Cortex of kidney (tissue), 1 donor: ENCODE results near the gene HAND1.

ENCODE experiments used
- DNase-seq: peaks from one replicate; lab custom pipeline; 2025; lab: John Stamatoyannopoulos, UW

Gene HAND1

GRCh38 chr5:154506049-154506715, 28.2 kb upstream of the HAND1 start:
- no peak for DNase-seq

- DNase-seq, result no peak
Observed at GRCh38 chr5:154505567-154505966, 27.5 kb upstream of the HAND1 start.

- no peak for DNase-seq
Observed at GRCh38 chr5:154503698-154504039, 25.6 kb upstream of the HAND1 start.

- no peak for DNase-seq
Observed at GRCh38 chr5:154502180-154502579, 24.2 kb upstream of the HAND1 start.

GRCh38 chr5:154501566-154501965, 23.5 kb upstream of the HAND1 start:
- no peak for DNase-seq

- DNase-seq, result no peak
Observed at GRCh38 chr5:154498994-154499393, 21.0 kb upstream of the HAND1 start.

GRCh38 chr5:154498591-154498990, 20.6 kb upstream of the HAND1 start:
- no peak for DNase-seq

GRCh38 chr5:154494036-154494435, 16.0 kb upstream of the HAND1 start:
- DNase-seq, result no peak

GRCh38 chr5:154493274-154493673, 15.2 kb upstream of the HAND1 start:
- no peak for DNase-seq

GRCh38 chr5:154491941-154492340, 13.9 kb upstream of the HAND1 start:
- no peak for DNase-seq

- no peak for DNase-seq
Observed at GRCh38 chr5:154487541-154487940, 9.5 kb upstream of the HAND1 start.

- no peak for DNase-seq
Observed at GRCh38 chr5:154486427-154486866, 8.4 kb upstream of the HAND1 start.

- no peak for DNase-seq
Observed at GRCh38 chr5:154485850-154486426, 7.9 kb upstream of the HAND1 start.

GRCh38 chr5:154485096-154485491, 7.1 kb upstream of the HAND1 start:
- no peak for DNase-seq

GRCh38 chr5:154484393-154485095, 6.5 kb upstream of the HAND1 start:
- DNase-seq, result no peak

- DNase-seq, result no peak
Observed at GRCh38 chr5:154483654-154484392, 5.8 kb upstream of the HAND1 start.

GRCh38 chr5:154482528-154483449, 4.8 kb upstream of the HAND1 start:
- DNase-seq, result no peak

GRCh38 chr5:154481584-154482381, 3.8 kb upstream of the HAND1 start:
- DNase-seq, result no peak

- no peak for DNase-seq
Observed at GRCh38 chr5:154480847-154481246, 2.8 kb upstream of the HAND1 start.

GRCh38 chr5:154479944-154480750, 2.1 kb upstream of the HAND1 start:
- no peak for DNase-seq
